NOMO-1 treated with dmso at 0.1 percent for 144 hours (cell line): ENCODE data around the gene ABCB7.
A peak's percentile ranks its signal among the peaks of the same experiment; 100 is the strongest.
"Not testable (repeated sequence)": the region's sequence is repeated elsewhere in the genome, so short reads cannot be mapped to it uniquely, and the experiment has no call there.

ENCODE experiments used
- DNase-seq: peaks from one replicate; lab custom pipeline; 2025; ENCODE audit not compliant: unreplicated experiment; lab: John Stamatoyannopoulos, UW

ABCB7 gene

DNA sequence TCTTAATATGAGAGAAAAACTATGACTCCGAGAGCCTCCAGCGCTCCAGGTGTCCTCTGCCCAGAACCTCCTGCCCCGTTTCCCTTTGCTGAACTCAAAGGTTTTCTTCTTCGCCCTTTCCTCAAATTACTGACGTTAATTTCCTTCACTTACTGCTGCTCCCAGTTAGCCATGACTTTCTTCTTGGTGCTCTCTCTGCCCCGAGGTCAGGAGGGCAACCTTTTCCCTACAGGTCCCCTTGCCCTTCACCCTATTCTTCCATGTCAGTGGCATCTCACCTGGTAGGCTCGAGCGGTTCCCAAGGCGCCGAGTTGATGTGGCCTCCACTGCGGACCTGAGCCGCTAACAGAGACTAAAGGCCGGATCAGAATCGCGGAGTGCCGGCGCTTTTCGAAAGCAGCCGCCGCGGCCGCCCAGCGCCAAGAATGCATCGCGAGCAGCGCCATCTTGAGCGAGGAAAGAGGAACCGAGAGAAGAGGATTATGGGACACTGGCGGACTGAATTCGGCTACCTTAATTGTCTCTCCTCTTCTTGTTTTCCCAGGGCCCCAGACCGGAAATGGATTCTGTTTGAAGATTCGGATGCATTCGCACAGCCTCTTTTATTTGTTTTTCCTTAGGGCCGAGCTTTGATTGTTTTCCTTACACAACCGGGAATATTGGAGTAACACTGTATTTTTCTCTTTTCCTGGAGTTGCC is at the start of gene ABCB7:
ABCB7 (minus strand) TSS at position 457 of the 699 bp plus-strand sequence; CDS start at position 446, 11 bp downstream.
- peak; percentile 56 for DNase-seq

DNA sequence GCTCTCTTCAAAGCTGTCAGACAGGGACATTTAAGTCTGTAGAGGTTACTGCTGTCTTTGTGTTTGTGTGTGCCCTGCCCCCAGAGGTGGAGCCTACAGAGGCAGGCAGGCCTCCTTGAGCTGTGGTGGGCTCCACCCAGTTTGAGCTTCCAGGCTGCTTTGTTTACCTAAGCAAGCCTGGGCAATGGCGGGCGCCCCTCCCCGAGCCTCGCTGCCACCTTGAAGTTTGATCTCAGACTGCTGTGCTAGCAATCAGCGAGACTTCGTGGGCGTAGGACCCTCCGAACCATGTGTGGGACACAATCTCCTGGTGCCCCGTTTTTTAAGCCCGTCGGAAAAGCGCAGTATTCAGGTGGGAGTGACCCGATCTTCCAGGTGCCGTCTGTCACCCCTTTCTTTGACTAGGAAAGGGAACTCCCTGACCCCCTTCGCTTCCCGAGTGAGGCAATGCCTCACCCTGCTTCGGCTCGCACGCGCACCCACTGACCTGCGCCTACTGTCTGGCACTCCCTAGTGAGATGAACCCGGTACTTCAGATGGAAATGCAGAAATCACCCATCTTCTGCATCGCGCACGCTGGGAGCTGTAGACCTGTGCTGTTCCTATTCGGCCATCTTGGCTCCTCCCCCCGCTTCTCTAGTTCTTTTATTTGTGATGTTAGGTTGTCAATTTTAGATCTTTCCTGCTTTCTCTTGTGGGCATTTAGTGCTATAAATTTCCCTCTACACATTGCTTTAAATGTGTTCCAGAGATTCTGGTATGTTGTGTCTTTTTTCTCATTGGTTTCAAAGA is 32.5 kb upstream of the ABCB7 start:
- DNase-seq, result not testable (repeated sequence)

DNA sequence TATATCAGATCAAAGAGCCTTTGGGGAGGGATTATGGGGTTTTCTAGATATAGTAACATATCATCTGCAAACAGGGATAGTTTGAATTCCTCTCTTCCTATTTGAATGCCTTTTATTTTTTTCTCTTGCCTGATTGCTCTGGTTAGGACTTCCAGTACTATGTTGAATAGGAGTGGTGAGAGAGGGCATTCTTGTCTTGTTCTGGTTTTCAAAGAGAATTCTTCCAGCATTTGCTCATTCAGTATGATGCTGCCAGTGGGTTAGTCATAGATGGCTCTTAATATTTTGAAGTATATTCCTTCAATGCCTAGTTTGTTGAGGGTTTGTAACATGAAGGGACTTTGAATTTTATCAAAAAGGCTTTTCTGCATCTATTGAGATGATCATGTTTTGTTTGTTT is 25.6 kb upstream of the ABCB7 start:
- no peak for DNase-seq

DNA sequence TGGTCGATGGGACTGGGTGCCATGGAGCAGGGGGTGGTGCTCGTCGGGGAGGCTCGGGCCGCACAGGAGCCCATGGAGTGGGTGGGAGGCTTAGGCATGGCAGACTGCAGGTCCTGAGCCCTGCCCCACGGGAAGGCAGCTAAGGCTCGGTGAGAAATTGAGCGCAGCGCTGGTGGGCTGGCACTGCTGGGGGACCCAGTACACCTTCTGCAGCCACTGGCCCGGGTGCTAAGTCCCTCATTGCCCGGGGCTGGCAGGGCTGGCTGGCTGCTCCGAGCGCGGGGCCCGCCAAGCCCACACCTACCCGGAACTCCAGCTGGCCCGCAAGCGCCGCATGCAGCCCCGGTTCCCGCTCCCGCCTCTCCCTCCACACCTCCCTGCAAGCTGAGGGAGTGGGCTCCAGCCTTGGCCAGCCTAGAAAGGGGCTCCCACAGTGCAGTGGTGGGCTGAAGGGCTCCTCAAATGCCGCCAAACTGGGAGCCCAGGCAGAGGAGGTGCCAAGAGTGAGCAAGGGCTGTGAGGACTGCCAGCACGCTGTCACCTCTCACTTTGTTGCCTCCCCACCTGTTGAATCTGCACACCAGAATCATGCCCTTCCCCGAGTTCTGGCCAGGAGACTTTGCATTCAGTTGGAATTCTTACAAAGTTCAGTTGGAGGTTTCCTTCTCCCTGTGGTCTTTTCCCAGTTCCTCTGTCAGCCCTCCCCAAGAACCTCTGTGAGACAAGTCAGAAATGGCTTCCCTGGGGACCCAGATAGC is 23.6 kb upstream of the ABCB7 start:
- not testable (repeated sequence) for DNase-seq

DNA sequence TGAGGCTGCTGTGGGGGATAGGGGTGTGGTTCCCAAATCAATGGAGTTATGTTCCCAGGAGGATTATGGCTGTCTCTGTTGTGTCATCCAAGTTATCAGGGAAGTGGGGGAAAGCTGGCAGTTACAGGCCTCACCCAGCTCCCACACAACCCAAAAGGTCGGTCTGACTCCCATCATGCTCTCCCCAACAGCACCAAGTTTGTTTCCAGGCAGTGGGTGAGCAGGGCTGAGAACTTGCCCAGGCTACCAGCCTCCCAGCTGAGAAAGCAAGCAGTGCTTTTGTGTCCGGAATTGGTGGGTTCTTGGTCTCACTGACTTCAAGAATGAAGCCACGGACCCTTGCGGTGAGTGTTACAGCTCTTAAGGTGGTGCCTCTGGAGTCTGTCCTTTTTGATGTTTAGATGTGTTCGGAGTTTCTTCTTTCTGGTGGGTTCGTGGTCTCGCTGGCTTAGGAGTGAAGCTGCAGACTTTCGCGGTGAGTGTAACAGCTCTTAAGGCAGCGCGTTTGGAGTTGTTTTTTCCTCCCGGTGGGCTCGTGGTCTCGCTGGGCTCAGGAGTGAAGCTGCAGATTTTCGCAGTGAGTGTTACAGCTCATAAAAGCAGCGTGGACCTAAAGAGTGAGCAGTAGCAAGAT is 16.3 kb upstream of the ABCB7 start:
- not testable (repeated sequence) for DNase-seq

DNA sequence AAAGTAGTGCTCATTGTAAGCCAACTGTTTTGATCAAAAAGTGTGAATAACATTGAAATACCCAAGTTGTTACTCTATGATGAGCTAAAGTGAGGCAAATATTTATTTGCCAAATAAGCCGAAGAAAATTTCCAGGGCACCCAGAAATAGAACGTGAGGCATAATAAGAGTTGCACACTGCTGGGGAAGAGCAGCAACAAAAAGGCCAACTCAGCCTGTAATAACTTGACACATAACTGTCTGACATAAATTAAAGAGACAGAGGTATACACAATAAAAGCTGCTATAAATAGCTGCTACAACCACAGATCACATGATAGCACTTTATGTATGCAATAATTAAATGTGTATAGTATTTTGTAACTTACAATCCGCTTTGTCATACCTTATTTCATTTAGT is 2.0 kb upstream of the ABCB7 start:
- DNase-seq, result peak; percentile 1

DNA sequence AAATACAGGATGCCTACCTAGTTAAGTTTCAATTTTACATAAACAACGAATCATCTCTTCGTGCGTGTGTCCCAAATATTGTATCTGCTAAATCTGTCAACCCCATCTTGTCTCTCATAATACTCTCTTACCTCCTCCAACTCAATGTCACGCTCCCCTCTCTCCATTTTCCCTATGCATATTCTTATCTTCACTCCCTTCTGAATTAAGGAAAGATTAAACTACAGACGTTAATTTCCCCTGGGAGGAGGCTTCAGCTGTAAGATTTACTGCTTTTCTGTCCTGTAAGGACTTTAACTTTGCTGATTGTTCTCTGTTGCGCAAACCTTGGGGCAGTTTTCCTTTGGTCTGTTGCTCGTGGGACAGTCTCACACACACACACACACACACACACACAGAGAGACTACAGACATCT is 455 bp upstream of the ABCB7 start:
- DNase-seq, result no peak

GRCh38 chrX:75155447-75155826 is 646 bp downstream of the ABCB7 start:
- DNase-seq, result no peak

DNA sequence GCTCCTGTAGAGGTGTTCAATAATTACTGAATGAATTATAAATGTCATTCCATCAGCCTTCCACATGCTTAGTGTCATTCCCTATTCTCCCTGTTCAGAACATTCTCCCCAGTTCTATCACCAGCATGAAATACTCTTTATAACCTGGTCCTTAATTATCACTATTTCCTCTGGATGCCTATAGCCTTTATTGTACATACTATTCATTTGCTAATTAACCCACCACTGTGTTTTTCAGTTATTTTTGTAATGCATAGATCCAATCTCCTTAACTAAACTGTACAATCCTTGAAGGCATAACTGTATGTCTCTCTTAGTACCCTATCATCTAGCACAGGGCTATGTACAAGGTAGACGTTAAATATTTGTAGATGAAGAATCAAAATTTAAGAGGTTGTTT is 1.2 kb downstream of the ABCB7 start:
- no peak for DNase-seq

- DNase-seq, result no peak
These were observed 4.1 kb downstream of the ABCB7 start for GRCh38 chrX:75151827-75152592.

GRCh38 chrX:75149654-75150053 is 6.4 kb downstream of the ABCB7 start:
- no peak for DNase-seq

GRCh38 chrX:75132672-75133071 is 23.4 kb downstream of the ABCB7 start:
- no peak for DNase-seq

DNA sequence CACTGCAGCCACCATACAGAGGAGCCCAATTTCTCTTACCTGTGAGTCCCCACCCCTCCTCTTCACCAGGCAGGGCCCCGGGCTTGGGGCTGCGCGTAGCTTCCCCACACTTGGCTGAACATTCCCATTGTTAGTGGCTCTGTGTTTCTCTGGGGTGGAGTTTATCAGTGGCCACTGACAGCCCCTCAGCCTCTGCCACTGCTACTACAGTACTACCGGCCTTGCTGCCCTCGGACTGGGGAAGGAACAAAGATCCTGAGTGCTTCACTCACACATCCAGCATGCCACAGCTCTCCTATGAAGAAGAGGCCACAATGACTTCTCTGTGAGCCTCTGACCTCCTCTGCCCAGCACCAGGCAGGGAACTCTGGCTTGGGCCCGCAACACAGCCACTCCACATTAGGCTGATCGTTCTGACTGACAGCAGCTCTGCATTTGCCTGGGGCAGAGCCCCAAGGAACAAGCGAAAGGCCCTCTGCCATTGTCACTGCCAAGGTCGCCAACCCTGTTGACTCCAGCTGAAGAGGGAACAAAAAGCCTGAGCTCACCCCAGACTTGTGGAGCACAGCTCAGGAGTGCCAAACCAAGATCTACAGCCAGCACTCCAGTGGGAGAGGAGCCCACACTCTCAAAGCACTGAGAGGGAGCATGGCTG is 24.0 kb downstream of the ABCB7 start:
- no peak for DNase-seq

- DNase-seq, result not testable (repeated sequence)
These were observed 27.0 kb downstream of the ABCB7 start for GRCh38 chrX:75129069-75129468.

DNA sequence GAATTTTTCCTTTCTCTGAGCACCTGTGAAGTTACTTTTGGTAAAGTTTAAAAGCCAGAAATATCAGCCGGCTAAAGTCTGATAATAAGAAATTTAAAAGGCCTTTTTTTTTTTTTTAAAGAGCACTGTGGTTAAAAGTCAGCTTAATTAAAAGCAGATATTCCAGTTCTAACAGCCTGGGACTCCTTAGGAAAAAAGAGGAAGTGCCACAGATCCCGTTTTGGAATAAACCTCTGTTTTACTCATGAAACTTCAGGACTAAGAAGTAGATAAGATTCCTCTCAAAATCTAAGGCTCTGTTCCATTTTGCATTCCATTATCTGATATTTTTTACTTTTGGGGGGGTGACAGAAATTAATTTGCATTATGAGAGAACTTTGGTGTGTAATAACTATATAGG is 37.8 kb downstream of the ABCB7 start:
- no peak for DNase-seq

GRCh38 chrX:75115707-75116413 is 40.2 kb downstream of the ABCB7 start:
- DNase-seq, result no peak

GRCh38 chrX:75114638-75115037 is 41.4 kb downstream of the ABCB7 start:
- DNase-seq, result no peak

GRCh38 chrX:75113664-75114063 is 42.4 kb downstream of the ABCB7 start:
- no peak for DNase-seq

DNA sequence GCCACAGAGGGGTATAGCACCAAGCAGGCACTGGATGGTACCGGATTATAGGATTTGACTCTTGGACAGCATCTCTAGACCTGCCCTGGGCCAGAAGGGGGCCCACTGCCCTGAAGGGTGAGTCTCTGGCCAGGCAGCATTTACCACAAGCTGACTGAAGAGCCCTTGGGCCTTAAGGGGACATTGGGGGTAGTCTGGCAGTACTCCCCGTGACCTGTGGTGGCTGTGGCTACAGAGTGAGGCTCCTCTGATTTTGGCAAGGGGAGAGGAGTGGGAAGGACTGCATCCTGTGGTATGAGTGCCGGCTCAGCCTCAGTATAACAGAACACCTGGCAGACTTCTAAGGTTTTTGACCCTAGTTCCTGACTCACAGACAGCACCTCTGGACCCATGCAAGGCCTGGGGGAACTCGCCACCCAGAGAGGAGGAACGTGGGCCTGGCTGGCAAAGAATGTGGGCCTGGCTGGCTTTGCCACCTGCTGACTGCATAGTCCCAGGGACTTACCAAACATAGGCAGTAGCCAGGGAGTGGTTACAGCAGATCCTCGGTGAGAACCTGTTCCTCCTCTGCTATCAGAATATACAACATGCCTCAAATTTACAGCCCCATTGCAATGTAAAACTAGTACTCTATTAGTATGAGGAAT is 48.1 kb downstream of the ABCB7 start:
- no peak for DNase-seq
